ENCODE data around the gene ZNHIT3. TPM values are rescaled to one million over a fixed set of nuclear protein-coding genes. Genes with fewer than 3 reads are reported as not detected.
A peak's percentile ranks its signal among the peaks of the same experiment; 100 is the strongest.

The ZNHIT3 gene
- total and polyA plus RNA-seq, 2 of the 13 experiments (the other 11 are each of a cell fraction or from before 2014, with no cell fraction given) = 66.6 to 77.4 TPM

DNA sequence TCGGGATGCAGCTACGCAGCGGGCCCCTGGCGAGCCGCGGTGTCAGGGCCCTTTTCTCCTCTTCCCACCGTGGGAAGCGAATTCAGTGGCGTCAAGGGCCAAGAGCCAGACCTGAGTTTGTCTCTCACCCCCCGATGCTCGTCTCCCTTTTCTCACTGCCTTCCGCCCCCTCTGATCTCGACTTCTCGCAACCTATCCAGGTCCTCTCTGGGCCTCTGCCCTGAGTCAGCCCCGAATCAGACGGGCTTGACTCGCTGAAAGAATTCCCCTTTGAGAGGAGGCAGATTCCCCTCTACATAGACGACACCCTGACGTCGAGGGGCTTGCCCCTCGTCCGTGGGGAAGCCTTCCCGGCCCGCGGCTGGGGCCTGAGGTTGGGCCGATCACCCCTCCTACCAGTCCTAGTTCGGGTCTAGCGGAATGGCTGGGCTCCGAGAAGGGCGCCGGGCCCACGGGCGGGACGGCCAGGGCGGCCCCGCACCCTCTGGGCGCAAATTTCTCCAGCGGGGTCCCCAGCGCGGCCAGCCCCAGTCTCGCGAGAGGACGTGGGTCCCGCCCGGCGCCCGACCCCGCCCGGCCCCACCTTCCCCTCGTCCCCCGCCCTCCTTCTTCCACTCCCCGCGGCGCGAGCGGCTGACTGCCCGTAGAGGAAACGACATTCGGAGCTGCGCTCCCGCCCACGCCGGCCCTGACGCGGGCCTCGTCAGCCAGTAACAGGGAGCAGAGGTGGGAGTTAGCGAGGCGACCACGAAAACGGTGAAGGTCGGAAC is 58.0 kb downstream of the ZNHIT3 start, which contains the start of gene GGNBP2 (continued):
- TF ChIP-seq RBM22 (optimal IDR thresholded peaks at IDR 0.05; ENCODE audit: low read length) = no peak
- TF ChIP-seq POLR2AphosphoS5 (IDR thresholded peaks at IDR 0.05; ENCODE audit: low read depth, low read length) = peak; percentile 85
- TF ChIP-seq SNAPC2 (CRISPR knock-in tag; IDR thresholded peaks at IDR 0.05) = no peak
- no peak for TF ChIP-seq GTF3A (CRISPR knock-in tag; conservative IDR thresholded peaks at IDR 0.05)
- TF ChIP-seq MEIS2 (CRISPR knock-in tag; IDR thresholded peaks at IDR 0.05) = no peak
- no peak for TF ChIP-seq MAFG (CRISPR knock-in tag; IDR thresholded peaks at IDR 0.05)
- TF ChIP-seq, protein P1, sequence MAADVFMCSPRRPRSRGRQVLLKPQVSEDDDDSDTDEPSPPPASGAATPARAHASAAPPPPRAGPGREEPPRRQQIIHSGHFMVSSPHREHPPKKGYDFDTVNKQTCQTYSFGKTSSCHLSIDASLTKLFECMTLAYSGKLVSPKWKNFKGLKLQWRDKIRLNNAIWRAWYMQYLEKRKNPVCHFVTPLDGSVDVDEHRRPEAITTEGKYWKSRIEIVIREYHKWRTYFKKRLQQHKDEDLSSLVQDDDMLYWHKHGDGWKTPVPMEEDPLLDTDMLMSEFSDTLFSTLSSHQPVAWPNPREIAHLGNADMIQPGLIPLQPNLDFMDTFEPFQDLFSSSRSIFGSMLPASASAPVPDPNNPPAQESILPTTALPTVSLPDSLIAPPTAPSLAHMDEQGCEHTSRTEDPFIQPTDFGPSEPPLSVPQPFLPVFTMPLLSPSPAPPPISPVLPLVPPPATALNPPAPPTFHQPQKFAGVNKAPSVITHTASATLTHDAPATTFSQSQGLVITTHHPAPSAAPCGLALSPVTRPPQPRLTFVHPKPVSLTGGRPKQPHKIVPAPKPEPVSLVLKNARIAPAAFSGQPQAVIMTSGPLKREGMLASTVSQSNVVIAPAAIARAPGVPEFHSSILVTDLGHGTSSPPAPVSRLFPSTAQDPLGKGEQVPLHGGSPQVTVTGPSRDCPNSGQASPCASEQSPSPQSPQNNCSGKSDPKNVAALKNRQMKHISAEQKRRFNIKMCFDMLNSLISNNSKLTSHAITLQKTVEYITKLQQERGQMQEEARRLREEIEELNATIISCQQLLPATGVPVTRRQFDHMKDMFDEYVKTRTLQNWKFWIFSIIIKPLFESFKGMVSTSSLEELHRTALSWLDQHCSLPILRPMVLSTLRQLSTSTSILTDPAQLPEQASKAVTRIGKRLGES (CRISPR knock-in tag; IDR thresholded peaks at IDR 0.05; ENCODE audit: borderline replicate concordance) = no peak
- no peak for TF ChIP-seq TOE1 (CRISPR knock-in tag; IDR thresholded peaks at IDR 0.05)
- peak; percentile 95 for TF ChIP-seq CHD2 (IDR thresholded peaks at IDR 0.05; ENCODE audit: low read depth, low read length)
- no peak for TF ChIP-seq MTF1 (CRISPR knock-in tag; IDR thresholded peaks at IDR 0.05)
- TF ChIP-seq, protein P2, sequence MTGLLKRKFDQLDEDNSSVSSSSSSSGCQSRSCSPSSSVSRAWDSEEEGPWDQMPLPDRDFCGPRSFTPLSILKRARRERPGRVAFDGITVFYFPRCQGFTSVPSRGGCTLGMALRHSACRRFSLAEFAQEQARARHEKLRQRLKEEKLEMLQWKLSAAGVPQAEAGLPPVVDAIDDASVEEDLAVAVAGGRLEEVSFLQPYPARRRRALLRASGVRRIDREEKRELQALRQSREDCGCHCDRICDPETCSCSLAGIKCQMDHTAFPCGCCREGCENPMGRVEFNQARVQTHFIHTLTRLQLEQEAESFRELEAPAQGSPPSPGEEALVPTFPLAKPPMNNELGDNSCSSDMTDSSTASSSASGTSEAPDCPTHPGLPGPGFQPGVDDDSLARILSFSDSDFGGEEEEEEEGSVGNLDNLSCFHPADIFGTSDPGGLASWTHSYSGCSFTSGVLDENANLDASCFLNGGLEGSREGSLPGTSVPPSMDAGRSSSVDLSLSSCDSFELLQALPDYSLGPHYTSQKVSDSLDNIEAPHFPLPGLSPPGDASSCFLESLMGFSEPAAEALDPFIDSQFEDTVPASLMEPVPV (CRISPR knock-in tag; IDR thresholded peaks at IDR 0.05) = no peak
- TF ChIP-seq JUN (CRISPR knock-in tag; IDR thresholded peaks at IDR 0.05) = no peak
- TF ChIP-seq STAT5B (CRISPR knock-in tag; IDR thresholded peaks at IDR 0.05) = no peak
- TF ChIP-seq CREM (IDR thresholded peaks at IDR 0.05) = 0 out of 2 replicates have a peak, but pooled peaks have one; percentile 17
- TF ChIP-seq CREM (CRISPR knock-in tag; IDR thresholded peaks at IDR 0.05) = no peak
- 0 out of 2 replicates have a peak, but pooled peaks have one; percentile 57 for TF ChIP-seq ZNF878 (CRISPR knock-in tag; IDR thresholded peaks at IDR 0.05)
- TF ChIP-seq, protein P3, sequence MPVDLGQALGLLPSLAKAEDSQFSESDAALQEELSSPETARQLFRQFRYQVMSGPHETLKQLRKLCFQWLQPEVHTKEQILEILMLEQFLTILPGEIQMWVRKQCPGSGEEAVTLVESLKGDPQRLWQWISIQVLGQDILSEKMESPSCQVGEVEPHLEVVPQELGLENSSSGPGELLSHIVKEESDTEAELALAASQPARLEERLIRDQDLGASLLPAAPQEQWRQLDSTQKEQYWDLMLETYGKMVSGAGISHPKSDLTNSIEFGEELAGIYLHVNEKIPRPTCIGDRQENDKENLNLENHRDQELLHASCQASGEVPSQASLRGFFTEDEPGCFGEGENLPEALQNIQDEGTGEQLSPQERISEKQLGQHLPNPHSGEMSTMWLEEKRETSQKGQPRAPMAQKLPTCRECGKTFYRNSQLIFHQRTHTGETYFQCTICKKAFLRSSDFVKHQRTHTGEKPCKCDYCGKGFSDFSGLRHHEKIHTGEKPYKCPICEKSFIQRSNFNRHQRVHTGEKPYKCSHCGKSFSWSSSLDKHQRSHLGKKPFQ (CRISPR knock-in tag; IDR thresholded peaks at IDR 0.05; ENCODE audit: insufficient replicate concordance) = no peak
- no peak for TF ChIP-seq HDAC6 (IDR thresholded peaks at IDR 0.05; ENCODE audit: low read depth, low read length)
- TF ChIP-seq NFRKB (IDR thresholded peaks at IDR 0.05) = no peak
- no peak for TF ChIP-seq ZNF282 (IDR thresholded peaks at IDR 0.05; ENCODE audit: partially characterized antibody)
- TF ChIP-seq, protein P4, sequence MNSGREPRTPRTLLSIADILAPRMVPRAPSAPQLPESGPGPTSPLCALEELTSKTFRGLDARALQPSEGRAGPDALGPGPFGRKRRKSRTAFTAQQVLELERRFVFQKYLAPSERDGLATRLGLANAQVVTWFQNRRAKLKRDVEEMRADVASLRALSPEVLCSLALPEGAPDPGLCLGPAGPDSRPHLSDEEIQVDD (CRISPR knock-in tag; IDR thresholded peaks at IDR 0.05; ENCODE audit: borderline replicate concordance) = no peak
- TF ChIP-seq ONECUT2 (CRISPR knock-in tag; IDR thresholded peaks at IDR 0.05) = no peak
- TF ChIP-seq ZNF207 (IDR thresholded peaks at IDR 0.05; ENCODE audit: borderline replicate concordance) = no peak
- TF ChIP-seq, protein P5, sequence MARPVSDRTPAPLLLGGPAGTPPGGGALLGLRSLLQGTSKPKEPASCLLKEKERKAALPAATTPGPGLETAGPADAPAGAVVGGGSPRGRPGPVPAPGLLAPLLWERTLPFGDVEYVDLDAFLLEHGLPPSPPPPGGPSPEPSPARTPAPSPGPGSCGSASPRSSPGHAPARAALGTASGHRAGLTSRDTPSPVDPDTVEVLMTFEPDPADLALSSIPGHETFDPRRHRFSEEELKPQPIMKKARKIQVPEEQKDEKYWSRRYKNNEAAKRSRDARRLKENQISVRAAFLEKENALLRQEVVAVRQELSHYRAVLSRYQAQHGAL (CRISPR knock-in tag; IDR thresholded peaks at IDR 0.05; ENCODE audit: not compliant biosample characterization) = peak; percentile 14
